Stimulated activated CD4-positive, alpha-beta T cell treated with anti-CD3 and anti-CD28 coated beads, TNF-alpha, amount 100 ng/mL, for 48 hours (primary cell): Measurements from ENCODE around the gene PROKR2.

Source experiments
- DNase-seq, 3 donors: peaks; one replicate each; pipeline ENCODE4 v3.0.0-alpha.2; 2020; ENCODE audit warnings: low read depth in 3 of 3

The PROKR2 gene

GRCh38 chr20:5282561-5282960 is 34.2 kb downstream of the PROKR2 start:
- DNase-seq: no peak

- no peak for DNase-seq
Observed at GRCh38 chr20:5279661-5280060, 37.1 kb downstream of the PROKR2 start.

- DNase-seq: no peak
Observed at GRCh38 chr20:5272268-5272667, 44.5 kb downstream of the PROKR2 start.

- DNase-seq: no peak
Observed at GRCh38 chr20:5270603-5271002, 46.2 kb downstream of the PROKR2 start.

GRCh38 chr20:5268449-5268848 is 48.3 kb downstream of the PROKR2 start:
- no peak for DNase-seq

GRCh38 chr20:5267092-5267491 is 49.7 kb downstream of the PROKR2 start:
- no peak for DNase-seq
